DOHH2 (cell line): Measurements from ENCODE around the gene CMIP.

Source experiments
- CTCF ChIP-seq: fragments of 200-600 bp; sonication (generic); IDR thresholded peaks from one replicate; pipeline ENCODE4 v1.5.1; 2014; ENCODE audit warnings: antibody characterized with exemption, mild to moderate bottlenecking, low read depth, low read length; ENCODE audit not compliant: poor library complexity, severe bottlenecking
- EZH2phosphoT487 ChIP-seq: fragments of 200-600 bp; sonication (generic); IDR thresholded peaks from 2 replicates; pipeline ENCODE4 v1.6.1; 2017; ENCODE audit warnings: borderline replicate concordance, mild to moderate bottlenecking, antibody characterized with exemption, low read length, moderate library complexity, mixed read lengths

- TF ChIP-seq CTCF (no peak), EZH2phosphoT487 (no peak)
These were observed 166.3 kb downstream of the CMIP start for GRCh38 chr16:81610936-81611335.
